Choroid plexus epithelial cell (primary cell): ENCODE results near the gene SVOP.
"Not testable (repeated sequence)": the region's sequence is repeated elsewhere in the genome, so short reads cannot be mapped to it uniquely, and the experiment has no call there.

ENCODE experiments used
- DNase-seq: peaks from one replicate; pipeline ENCODE4 v3.0.0-alpha.2; 2010; ENCODE audit warnings: low read depth
- H3K4me3 ChIP-seq: 2 replicates; pipeline ENCODE4 v1.5.1; 2011; ENCODE audit warnings: low read depth, mild to moderate bottlenecking, control low read depth, low read length, moderate library complexity
- CTCF ChIP-seq: conservative IDR thresholded peaks from 2 replicates; pipeline ENCODE4 v1.5.1; 2011; ENCODE audit warnings: low read depth, mild to moderate bottlenecking, control low read depth, inconsistent platforms, low read length, moderate library complexity

Gene SVOP

GRCh38 chr12:109057376-109057775, 36.5 kb upstream of the SVOP start:
- no peak for TF ChIP-seq CTCF
- no peak for DNase-seq

GRCh38 chr12:109056891-109057290, 36.0 kb upstream of the SVOP start:
- DNase-seq, result no peak
- TF ChIP-seq CTCF, result no peak
- H3K4me3 ChIP-seq, result no peak overlapping the region

More at GRCh38 chr12:109057376-109057775, 36.5 kb upstream of the SVOP start:
- no peak overlapping the region for H3K4me3 ChIP-seq

GRCh38 chr12:109054520-109054919, 33.7 kb upstream of the SVOP start:
- DNase-seq, result no peak
- TF ChIP-seq CTCF, result no peak
- H3K4me3 ChIP-seq, result no peak overlapping the region

- DNase-seq, result not testable (repeated sequence)
- peak overlapping the region; percentile 92 for H3K4me3 ChIP-seq
Observed at GRCh38 chr12:109054124-109054513, 33.3 kb upstream of the SVOP start.

- no peak for TF ChIP-seq CTCF
- peak overlapping the region; percentile 92 for H3K4me3 ChIP-seq
- DNase-seq, result peak; percentile 25
Observed at GRCh38 chr12:109053382-109054123, 32.7 kb upstream of the SVOP start.

GRCh38 chr12:109052414-109053323, 31.8 kb upstream of the SVOP start, which contains the start of gene USP30:
TSS of gene USP30 (plus strand) at chr12:109052576. CDS start at chr12:109052679, 103 bp downstream.
- DNase-seq, result peak; percentile 92
- TF ChIP-seq CTCF, result no peak
- H3K4me3 ChIP-seq, result peak within 1 kb of the TSS; percentile 92

- no peak for TF ChIP-seq CTCF
- no peak for DNase-seq
- peak overlapping the region; percentile 92 for H3K4me3 ChIP-seq
Observed at GRCh38 chr12:109052097-109052413, 31.2 kb upstream of the SVOP start.

- H3K4me3 ChIP-seq, DNase-seq: not testable (repeated sequence)
Observed at GRCh38 chr12:109049794-109050193, 28.9 kb upstream of the SVOP start.

GRCh38 chr12:109048706-109049105, 27.8 kb upstream of the SVOP start:
- H3K4me3 ChIP-seq, DNase-seq: not testable (repeated sequence)
